HG03039 (cell line): ENCODE measurements around the gene FCHSD2.
A peak's percentile ranks its signal among the peaks of the same experiment; 100 is the strongest.

ENCODE experiments used
- ATAC-seq: cut with Tn5 transposase; IDR thresholded peaks from one replicate; pipeline ENCODE4 v1.9.1; 2021; ENCODE audit warnings: mild to moderate bottlenecking, moderate library complexity; ENCODE audit not compliant: unreplicated experiment

The FCHSD2 gene

DNA sequence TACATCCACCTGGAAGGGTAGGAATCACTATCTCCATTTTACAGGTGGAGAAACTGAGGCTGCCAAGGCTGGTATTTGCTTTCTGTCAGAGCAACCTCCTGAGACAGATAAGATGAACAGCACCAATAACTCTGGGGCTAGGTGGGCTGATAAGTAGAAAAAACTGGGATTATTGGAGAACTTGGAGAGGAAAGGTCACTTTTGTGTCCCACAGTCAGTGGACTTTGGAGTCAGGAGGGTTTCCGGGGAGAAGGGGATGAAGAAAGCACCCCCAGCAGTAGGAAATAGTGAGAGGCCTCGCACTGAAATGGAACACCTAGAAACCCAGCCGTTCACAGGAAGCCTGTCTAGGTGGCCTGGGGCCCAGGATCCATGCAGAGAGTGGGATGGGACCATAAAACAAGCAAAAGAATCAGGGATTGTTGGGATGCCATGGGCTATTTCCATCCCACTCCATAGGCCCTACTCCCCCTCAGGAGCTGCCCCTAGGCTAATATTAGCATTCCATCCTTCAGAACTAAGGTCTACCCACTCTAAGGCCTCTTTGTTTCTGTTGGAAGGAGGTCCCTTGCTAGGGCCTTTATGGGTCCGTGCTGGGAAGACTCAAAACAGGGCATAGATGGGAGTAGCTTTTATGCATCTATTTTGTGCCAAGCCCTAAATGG lies 31.0 kb upstream of the FCHSD2 start:
- ATAC-seq: no peak

- ATAC-seq: no peak
These were observed 29.5 kb upstream of the FCHSD2 start for GRCh38 chr11:73171436-73172161.

DNA sequence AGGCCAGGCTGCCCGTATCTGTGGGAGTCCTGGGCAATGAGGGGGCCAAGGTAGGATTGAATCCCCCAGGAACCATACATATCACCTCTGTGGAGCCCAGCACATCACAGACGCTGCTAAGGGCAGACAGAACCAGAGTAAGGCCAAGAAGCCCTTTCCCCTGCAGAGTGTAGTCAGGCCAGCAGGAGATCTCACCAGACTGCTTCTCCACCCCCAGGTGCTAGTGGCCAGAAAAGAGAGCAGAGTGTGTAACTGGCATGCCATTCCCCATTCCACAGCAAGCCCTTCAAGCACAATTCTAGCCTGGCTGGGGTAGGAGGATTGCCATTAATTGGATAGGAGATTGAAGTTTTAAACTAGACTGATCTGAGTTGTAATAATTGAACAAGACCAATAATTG lies 28.0 kb upstream of the FCHSD2 start:
- ATAC-seq: no peak

GRCh38 chr11:73168925-73169579 lies 26.9 kb upstream of the FCHSD2 start:
- ATAC-seq: no peak

GRCh38 chr11:73167363-73167954 lies 25.3 kb upstream of the FCHSD2 start:
- ATAC-seq: no peak

DNA sequence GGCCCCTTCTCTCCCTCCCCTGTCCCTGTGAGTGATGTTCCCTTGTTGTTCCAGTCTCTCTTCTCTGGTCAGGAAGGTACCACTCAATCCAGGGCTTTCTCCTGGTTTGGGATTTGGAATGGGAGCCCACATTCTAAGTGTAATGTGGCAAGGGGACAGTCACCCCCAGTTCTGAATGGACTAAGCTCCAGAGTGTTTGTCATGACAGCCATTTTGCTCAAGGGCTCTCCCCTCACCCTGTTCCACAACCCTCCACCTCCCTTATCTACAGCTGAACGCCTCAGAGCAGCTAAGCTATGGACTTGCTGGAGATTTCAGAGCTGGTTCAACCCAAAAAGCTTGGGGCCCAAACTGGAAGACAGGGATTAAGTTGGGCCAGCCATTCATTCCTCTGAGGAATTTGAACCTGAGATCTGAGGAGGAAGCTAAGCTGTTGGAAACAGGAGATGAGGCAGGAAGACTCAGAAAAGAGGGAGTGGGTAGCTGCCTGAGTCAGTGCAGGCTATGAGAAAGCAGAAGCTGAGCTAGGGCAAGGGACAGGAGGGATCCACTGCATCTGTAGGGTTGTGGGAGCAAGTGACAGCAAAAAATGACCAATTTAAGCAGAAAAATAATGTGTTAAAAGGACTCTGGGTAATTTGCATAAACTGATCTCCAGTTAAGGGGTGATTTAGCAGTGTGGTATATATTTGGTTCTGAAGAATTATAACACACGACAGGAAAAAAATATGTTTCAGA lies 22.9 kb upstream of the FCHSD2 start:
- no peak for ATAC-seq

DNA sequence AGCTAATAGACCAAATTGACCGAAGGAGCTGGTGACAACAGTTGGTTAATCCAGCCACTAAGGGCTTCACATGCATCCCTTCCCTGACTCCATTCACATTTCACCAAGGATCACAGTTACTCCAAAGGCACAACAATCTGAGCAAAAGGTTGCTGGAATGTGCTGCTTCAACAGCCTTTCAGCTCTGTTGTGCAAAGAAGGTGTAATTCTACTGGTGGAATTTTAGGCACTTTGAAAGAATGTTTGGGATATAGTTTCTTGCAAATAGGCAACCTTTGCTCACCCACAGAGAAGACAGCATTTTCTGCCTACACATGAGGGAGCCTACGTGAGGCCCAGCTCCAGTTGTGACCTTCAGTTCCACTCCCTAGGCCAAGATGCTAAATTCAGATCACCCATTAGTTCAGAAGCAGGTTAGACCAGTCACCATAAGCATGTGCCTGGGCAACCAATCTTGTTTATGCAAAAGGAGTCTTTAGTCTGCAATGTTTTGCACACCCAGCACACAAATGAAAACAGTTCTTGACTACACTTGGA lies 21.6 kb upstream of the FCHSD2 start:
- no peak for ATAC-seq

DNA sequence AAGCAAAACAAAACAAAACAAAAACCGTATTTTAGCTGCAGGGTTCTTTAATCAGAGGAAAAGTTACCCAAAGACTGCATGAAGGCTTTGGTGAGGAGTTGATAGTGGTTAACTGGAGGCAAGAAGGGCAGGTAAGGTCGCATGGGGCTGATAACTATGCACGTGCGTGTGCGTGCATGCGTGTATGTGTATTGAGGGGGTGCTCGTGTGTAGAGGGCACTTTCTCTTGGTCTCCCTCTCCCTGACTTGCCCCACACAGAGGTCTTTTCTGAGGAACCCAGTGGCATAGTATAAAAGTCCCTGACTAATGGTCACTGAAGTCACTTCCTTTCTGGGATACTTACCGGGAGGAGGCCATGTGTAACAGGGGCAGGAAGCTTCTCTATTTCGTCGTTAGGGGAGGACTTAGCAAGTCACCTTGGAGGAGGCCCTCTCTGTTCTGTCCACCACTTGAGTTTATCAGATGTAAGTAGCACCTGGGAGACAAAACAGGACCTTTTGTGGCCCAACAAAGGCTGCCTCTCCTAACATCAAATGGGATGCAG lies 20.1 kb upstream of the FCHSD2 start:
- no peak for ATAC-seq

DNA sequence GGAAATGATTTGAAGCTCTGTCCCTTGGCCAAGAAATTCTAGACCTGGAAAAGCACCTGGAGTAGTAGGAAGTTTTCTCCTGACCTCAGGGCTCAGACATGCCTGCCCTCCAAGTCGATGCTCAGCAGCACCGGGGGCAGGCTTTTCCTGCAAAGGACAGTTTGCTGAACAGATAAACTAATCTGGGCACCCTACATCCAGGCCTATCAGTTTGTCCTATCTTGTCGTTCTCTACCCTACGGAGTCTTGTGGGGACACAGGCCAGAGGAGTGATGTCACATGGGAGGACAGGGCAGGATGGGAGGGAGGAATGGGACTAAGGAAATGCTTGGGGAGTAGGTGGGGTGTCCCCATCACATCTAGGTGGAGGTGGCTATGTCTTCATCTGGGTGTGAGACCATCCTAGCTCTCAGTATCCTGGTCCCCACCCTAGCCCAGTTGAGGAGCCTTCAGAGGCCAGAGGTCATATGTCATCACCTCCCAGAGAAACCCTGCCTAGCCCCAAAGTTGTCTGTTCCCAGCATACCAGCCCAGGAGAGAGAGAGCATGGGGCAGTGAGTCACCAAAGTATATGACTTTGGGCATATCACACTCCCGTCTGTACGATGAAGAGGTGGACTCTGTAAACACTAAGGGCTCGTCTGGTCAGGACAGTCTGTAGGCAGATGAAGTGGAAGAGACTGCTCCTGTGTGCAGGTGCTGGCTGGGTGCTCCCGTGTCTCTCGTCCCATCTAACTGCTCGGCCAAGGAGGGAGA lies 18.1 kb upstream of the FCHSD2 start:
- no peak for ATAC-seq

DNA sequence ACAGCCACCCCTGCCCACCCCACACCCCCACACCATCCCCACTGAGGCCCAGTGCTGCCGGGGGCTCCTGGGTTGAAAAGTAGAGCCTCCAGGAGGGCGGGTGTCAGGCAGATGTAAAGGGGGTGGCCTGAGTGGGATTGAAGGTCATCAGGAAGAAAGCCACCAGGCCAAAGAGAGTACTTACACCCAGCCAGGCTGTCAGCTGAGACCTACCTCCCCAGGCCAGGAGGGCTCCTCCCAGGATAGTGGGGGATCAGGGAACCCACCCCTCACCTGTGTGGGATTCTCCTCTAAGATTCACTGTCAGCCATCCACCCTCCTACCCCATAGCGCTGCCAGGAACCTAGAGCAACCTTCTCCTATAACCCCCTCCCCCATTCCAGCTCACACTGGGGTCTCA lies 17.2 kb upstream of the FCHSD2 start:
- ATAC-seq: no peak

- ATAC-seq: no peak
These were observed 16.4 kb upstream of the FCHSD2 start for GRCh38 chr11:73158356-73159051.

DNA sequence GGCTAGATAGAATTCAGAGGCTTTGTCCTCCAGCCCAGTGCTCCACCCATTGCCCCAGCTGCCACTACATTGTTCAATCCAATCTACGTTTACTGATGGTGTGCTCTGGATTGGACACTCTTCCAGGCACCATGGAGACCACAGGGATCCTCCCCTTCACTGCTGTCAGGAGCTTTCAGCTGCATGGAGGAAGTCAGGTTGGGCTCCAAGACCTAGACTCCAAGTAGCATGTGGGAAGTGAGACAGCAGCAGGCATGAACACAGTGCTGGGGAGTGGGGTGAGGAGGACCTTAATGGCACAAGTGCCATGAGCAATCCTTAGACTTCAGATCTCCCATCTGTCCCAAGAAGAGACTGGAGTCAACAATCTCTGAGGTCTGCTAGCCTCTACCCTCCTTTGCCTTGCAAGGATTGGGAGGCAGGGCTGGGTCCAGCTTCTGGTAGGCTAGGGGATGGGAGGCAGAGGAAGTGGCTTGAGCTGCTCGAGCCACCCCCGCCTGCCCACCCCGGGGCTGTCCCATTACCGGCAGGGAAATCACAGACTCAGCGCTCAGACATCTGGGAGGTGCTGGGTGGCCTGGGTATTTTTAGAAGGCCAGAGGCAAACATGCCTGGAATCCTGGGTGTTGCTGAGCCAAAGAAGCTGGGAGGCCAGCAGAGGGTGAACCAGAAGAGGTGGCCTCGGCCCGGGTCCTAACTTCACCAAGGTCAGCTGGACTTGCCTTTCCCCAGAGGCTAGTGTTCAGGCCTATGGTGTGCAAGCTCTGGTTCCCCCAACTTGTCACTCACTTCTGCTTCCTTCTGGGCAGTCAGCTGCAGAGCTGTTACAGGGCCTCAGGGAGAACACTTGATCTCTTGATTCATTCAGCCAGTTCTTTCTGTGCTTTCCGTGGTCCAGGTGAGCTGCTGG lies 15.2 kb upstream of the FCHSD2 start:
- ATAC-seq: peak; percentile 31

DNA sequence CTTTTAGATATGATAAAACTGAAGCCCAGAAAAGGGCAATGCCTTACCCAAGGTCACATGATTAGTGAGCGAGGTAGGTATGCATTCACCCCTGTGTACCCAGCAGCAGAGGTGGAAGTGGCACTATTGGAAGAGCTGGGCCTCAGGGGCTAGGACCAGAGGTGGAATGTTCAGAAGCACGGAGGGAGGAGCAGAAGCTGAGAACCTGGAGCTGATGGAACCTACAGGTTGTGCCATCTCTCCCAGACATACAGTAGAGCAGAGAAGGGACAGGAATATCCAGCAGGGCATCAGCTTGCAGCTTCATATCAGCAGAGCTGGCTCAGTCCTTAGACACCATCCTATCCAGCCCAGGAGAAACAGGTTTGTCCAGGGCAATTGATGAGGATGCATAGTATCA lies 14.6 kb upstream of the FCHSD2 start:
- ATAC-seq: no peak

- no peak for ATAC-seq
These were observed 14.0 kb upstream of the FCHSD2 start for GRCh38 chr11:73156114-73156513.

- no peak for ATAC-seq
These were observed 13.0 kb upstream of the FCHSD2 start for GRCh38 chr11:73155102-73155501.

DNA sequence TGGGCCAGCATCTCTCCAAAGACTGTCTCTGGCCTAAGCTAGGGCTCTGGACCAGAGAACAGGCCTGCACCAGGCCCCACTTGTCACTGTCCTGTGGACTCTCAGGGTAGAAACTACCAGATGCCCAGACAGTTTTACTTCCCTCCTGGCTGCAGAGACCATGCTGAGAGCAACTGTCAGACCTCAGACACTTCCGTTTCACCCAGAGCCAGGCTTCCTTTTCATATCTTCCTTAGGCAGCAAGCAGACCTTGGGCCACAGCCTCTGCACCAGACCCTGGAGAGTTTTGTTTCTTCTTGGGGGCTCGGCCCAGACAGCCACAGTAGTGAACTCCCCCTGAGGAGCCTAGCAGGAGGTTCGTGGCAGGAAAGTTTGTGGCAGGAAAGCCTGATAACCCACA lies 12.1 kb upstream of the FCHSD2 start:
- ATAC-seq: peak; percentile 32

GRCh38 chr11:73152861-73153483 lies 10.9 kb upstream of the FCHSD2 start:
- ATAC-seq: peak; percentile 45
